B cell (primary cell): ENCODE measurements around the gene TRAF5. TPM values are rescaled to one million over a fixed set of nuclear protein-coding genes. Genes with fewer than 3 reads are reported as not detected.

Experiments used
- ATAC-seq: fragments of 200-7000 bp; cut with Tn5 transposase; one replicate; pipeline ENCODE4 v1.10.0; 2021; ENCODE audit warnings: low read depth, mild to moderate bottlenecking, moderate number of reproducible peaks, moderate library complexity
- CTCF ChIA-PET: fragments of 350-600 bp; sonication (Branson Sonifier 250); formaldehyde crosslinking; loops from one replicate; lab custom pipeline; 2021; ENCODE audit warnings: antibody characterized with exemption, inconsistent platforms; lab: Charles Lee
- POLR2A ChIA-PET: fragments of 350-600 bp; sonication (Branson Sonifier 250); formaldehyde crosslinking; loops from one replicate; lab custom pipeline; 2021; ENCODE audit warnings: antibody characterized with exemption; lab: Charles Lee
- DNase-seq: peaks from one replicate; pipeline ENCODE4 v3.0.0; 2013
- H2AFZ ChIP-seq: 2 replicates; pipeline ENCODE4 v1.6.1; 2012; ENCODE audit warnings: mild to moderate bottlenecking, low read depth, low read length; ENCODE audit not compliant: insufficient read depth, poor library complexity, severe bottlenecking
- H3K27ac ChIP-seq, 2 donors: 1 replicate in 1 of 2; 2 replicates in 1 of 2; pipeline ENCODE4 v1.5.1; 2012 to 2013; ENCODE audit warnings: low read length in 2 of 2, mild to moderate bottlenecking in 2 of 2, moderate library complexity in 1 of 2
- H3K27me3 ChIP-seq, 4 experiments: fragments of 200-600 bp in 1 of 4; sonication (generic) in 1 of 4; replicated peaks in 1 of 4; 1 replicate in 2 of 4; 2 replicates in 2 of 4; pipeline versions ENCODE4 v1.6.1 to v1.7.0; 2013 to 2016; ENCODE audit warnings: low read length in 3 of 4, mild to moderate bottlenecking in 2 of 4, mixed read lengths in 1 of 4, moderate library complexity in 1 of 4; ENCODE audit not compliant: insufficient read depth in 4 of 4, control insufficient read depth in 3 of 4; ENCODE audit errors: control extremely low read depth in 1 of 4
- H3K36me3 ChIP-seq, 2 experiments: replicated peaks in 1 of 2; 1 replicate in 1 of 2; 2 replicates in 1 of 2; pipeline versions ENCODE4 v1.6.1 to v1.7.1; 2013; ENCODE audit warnings: low read length in 1 of 2; ENCODE audit not compliant: insufficient read depth in 2 of 2, control insufficient read depth in 1 of 2; ENCODE audit errors: control extremely low read depth in 1 of 2, extremely low read depth in 1 of 2
- H3K4me1 ChIP-seq, 2 donors: fragments of 200-600 bp in 1 of 2; sonication (generic) in 1 of 2; 1 replicate in 1 of 2; 2 replicates in 1 of 2; pipeline versions ENCODE4 v1.5.1 to v1.6.1; 2013 to 2017; ENCODE audit warnings: low read length in 2 of 2; ENCODE audit not compliant: control insufficient read depth in 2 of 2, insufficient read depth in 2 of 2
- H3K4me2 ChIP-seq: replicated peaks from 2 replicates; pipeline ENCODE3; 2012; ENCODE audit warnings: mild to moderate bottlenecking, low read depth, low read length; ENCODE audit not compliant: poor library complexity, severe bottlenecking
- H3K4me3 ChIP-seq, 5 experiments: fragments of 200-600 bp in 1 of 5; sonication (generic) in 1 of 5; 1 replicate in 3 of 5; 2 replicates in 2 of 5; pipeline versions ENCODE4 v1.5.1 to v1.7.0; 2011 to 2016; ENCODE audit warnings: low read length in 4 of 5, mild to moderate bottlenecking in 4 of 5, low read depth in 2 of 5, control low read depth in 1 of 5, moderate library complexity in 1 of 5; ENCODE audit not compliant: insufficient read depth in 1 of 5; ENCODE audit errors: control extremely low read depth in 1 of 5, extremely low read depth in 1 of 5
- H3K79me2 ChIP-seq: fragments of 200-600 bp; sonication (generic); one replicate; pipeline ENCODE4 v1.6.0; 2016; ENCODE audit warnings: low read length; ENCODE audit not compliant: control insufficient read depth, insufficient read depth
- H3K9ac ChIP-seq: fragments of 200-600 bp; sonication (generic); 2 replicates; pipeline ENCODE4 v1.6.1; 2017; ENCODE audit warnings: mild to moderate bottlenecking, low read length, moderate library complexity
- H3K9me3 ChIP-seq, 3 donors: one replicate each; pipeline versions ENCODE4 v1.6.1 to v1.7.1; 2013; ENCODE audit warnings: low read length in 2 of 3; ENCODE audit not compliant: control insufficient read depth in 2 of 3, insufficient read depth in 1 of 3; ENCODE audit errors: control extremely low read depth in 1 of 3
- H4K20me1 ChIP-seq: 2 replicates; pipeline ENCODE4 v1.6.0; 2012; ENCODE audit warnings: mild to moderate bottlenecking, low read length; ENCODE audit not compliant: insufficient read depth, control insufficient read depth, poor library complexity, severe bottlenecking
- H3K27ac Mint-ChIP-seq: one replicate; pipeline ENCODE4 v1.8.0; 2021; ENCODE audit warnings: mixed read lengths
- H3K27me3 Mint-ChIP-seq: one replicate; pipeline ENCODE4 v1.8.0; 2021; ENCODE audit warnings: mixed read lengths
- H3K4me1 Mint-ChIP-seq: one replicate; pipeline ENCODE4 v1.8.0; 2021; ENCODE audit warnings: mixed read lengths
- H3K4me3 Mint-ChIP-seq: one replicate; pipeline ENCODE4 v1.8.0; 2021; ENCODE audit warnings: mixed read lengths
- H3K9me3 Mint-ChIP-seq: one replicate; pipeline ENCODE4 v1.8.0; 2022; ENCODE audit warnings: mixed read lengths; ENCODE audit not compliant: insufficient read depth
- CTCF ChIP-seq: fragments of 200-600 bp; IDR thresholded peaks from one replicate; pipeline ENCODE4 v1.8.0; 2022; ENCODE audit warnings: antibody characterized with exemption, mild to moderate bottlenecking
- EZH2 ChIP-seq: IDR thresholded peaks from 2 replicates; pipeline ENCODE4 v1.6.1; 2012; ENCODE audit warnings: borderline replicate concordance, low read depth, mild to moderate bottlenecking, moderate library complexity, low read length; ENCODE audit not compliant: insufficient read depth, poor library complexity, severe bottlenecking
- WGBS: methylation state at CpG from one replicate; pipeline ENCODE4 v1.1.5; 2013; ENCODE audit warnings: missing lambda C conversion rate; ENCODE audit not compliant: insufficient coverage; 5-methylcytosine and 5-hydroxymethylcytosine counted together
- intact Hi-C: fragments of 100-400 bp; cut with micrococcal nuclease; formaldehyde crosslinking; loops from one replicate; pipeline ENCODE4 v1.10.0; 2022
- polyA plus RNA-seq: library from polyadenylated mRNA; depleted of rRNA; stranded (reverse); fragments of >200 nt; gene quantifications from 2 replicates; pipeline ENCODE4 v1.2.3, GENCODE V29; 2012
- total RNA-seq, 2 donors: library from RNA; stranded (reverse); fragments of 120-200 nt in 1 of 2; gene quantifications; 1 replicate in 1 of 2; 2 replicates in 1 of 2; pipeline versions ENCODE4 v1.2.3 to v1.2.4, GENCODE V29; 2013 to 2022

Gene TRAF5
- total and polyA plus RNA-seq, 2 donors (not counting 1 experiment from before 2014, with no cell fraction given): 129 to 143 TPM

- H3K4me1 ChIP-seq: no peaks in the 10 kb centered on the region
- no peak for DNase-seq
- no peaks in the 10 kb centered on the region for H3K27me3 ChIP-seq
- no peak overlapping the region for H3K4me2 ChIP-seq
- no peak overlapping the region for H3K27ac ChIP-seq
- ChIA-PET CTCF (no interaction called here), POLR2A (no interaction called here)
- no peaks in the 10 kb centered on the region for H4K20me1 ChIP-seq
- intact Hi-C loops: no loop called here
- Mint-ChIP-seq H3K9me3 (no peaks in the 10 kb centered on the region), H3K4me3 (no peak overlapping the region), H3K4me1 (no peaks in the 10 kb centered on the region), H3K27ac (no peak overlapping the region), H3K27me3 (no peaks in the 10 kb centered on the region)
- H3K9me3 ChIP-seq: no peaks in the 10 kb centered on the region
- H3K79me2 ChIP-seq: peaks cover 2% of the 10 kb centered on the region
- WGBS: 100% methylated on average over 3 of the region's 4 CpGs
- H2AFZ ChIP-seq: no peak overlapping the region
- H3K36me3 ChIP-seq: peaks cover 8 to 53% of the 10 kb centered on the region in 2 experiments
- no peak overlapping the region for H3K9ac ChIP-seq
- no peak for TF ChIP-seq EZH2
- no peak for TF ChIP-seq CTCF
- no peak for ATAC-seq
- H3K4me3 ChIP-seq: no peak overlapping the region
These were observed 45.7 kb upstream of the TRAF5 start for GRCh38 chr1:211280910-211281309.

- Histone ChIP-seq H3K4me3 (no peak overlapping the region), H3K9ac (no peak overlapping the region), H3K4me2 (no peak overlapping the region), H4K20me1 (no peaks in the 10 kb centered on the region), H3K27me3 (no peaks in the 10 kb centered on the region), H3K36me3 (peaks cover 8 to 51% of the 10 kb centered on the region in 2 experiments), H3K4me1 (no peaks in the 10 kb centered on the region), H3K79me2 (peaks cover 2% of the 10 kb centered on the region), H2AFZ (no peak overlapping the region), H3K27ac (no peak overlapping the region), H3K9me3 (no peaks in the 10 kb centered on the region)
- TF ChIP-seq CTCF (no peak), EZH2 (no peak)
- ChIA-PET CTCF (interaction anchor here (0.9 kb wide), 1 partner anchor 1534 kb away, joined by 3 read pairs; no protein-coding TSS in a partner anchor), POLR2A (interaction anchor here (0.7 to 1.3 kb wide), 2 partner anchors 8 to 21 kb away, joined by 3 to 5 read pairs; no protein-coding TSS in a partner anchor)
- ATAC-seq (no peak), DNase-seq (no peak)
- Mint-ChIP-seq H3K4me1 (no peaks in the 10 kb centered on the region), H3K4me3 (no peak overlapping the region), H3K27ac (no peak overlapping the region), H3K9me3 (no peaks in the 10 kb centered on the region), H3K27me3 (no peaks in the 10 kb centered on the region)
- intact Hi-C loops: no loop called here
- 100% methylated on average over 3 of the region's 6 CpGs for WGBS
These were observed 45.2 kb upstream of the TRAF5 start for GRCh38 chr1:211281320-211282022.
